ACC112 (cell line): ENCODE measurements around the gene GTF3C4.
"Not testable (repeated sequence)": the region's sequence is repeated elsewhere in the genome, so short reads cannot be mapped to it uniquely, and the experiment has no call there.

Source experiments
- H2AFZ ChIP-seq: fragments of 200-600 bp; sonication (generic); one replicate; pipeline ENCODE4 v1.6.0; 2017; ENCODE audit warnings: antibody characterized with exemption, low read length; ENCODE audit not compliant: unreplicated experiment
- H3K27ac ChIP-seq: fragments of 200-600 bp; sonication (generic); 2 replicates; pipeline ENCODE4 v1.5.1; 2014; ENCODE audit warnings: low read depth, mild to moderate bottlenecking, antibody characterized with exemption, low read length, moderate library complexity
- H3K27me3 ChIP-seq: fragments of 200-600 bp; sonication (generic); 2 replicates; pipeline ENCODE4 v1.6.1; 2014; ENCODE audit warnings: mild to moderate bottlenecking, antibody characterized with exemption, low read length, moderate library complexity, mixed read lengths; ENCODE audit not compliant: insufficient read depth
- H3K36me3 ChIP-seq: fragments of 200-600 bp; sonication (generic); 2 replicates; pipeline ENCODE4 v1.6.1; 2016; ENCODE audit warnings: mild to moderate bottlenecking, antibody characterized with exemption, low read length, moderate library complexity, mixed read lengths; ENCODE audit not compliant: insufficient read depth
- H3K4me1 ChIP-seq: fragments of 200-600 bp; sonication (generic); one replicate; pipeline ENCODE4 v1.6.1; 2016; ENCODE audit warnings: low read length, mixed read lengths; ENCODE audit not compliant: insufficient read depth, unreplicated experiment, control insufficient read depth
- H3K4me3 ChIP-seq: fragments of 200-600 bp; sonication (generic); 2 replicates; pipeline ENCODE4 v1.5.1; 2014; ENCODE audit warnings: mild to moderate bottlenecking, low read depth, low read length
- H3K79me2 ChIP-seq: fragments of 200-600 bp; sonication (generic); one replicate; pipeline ENCODE4 v1.6.0; 2016; ENCODE audit warnings: low read length; ENCODE audit not compliant: control insufficient read depth, unreplicated experiment, insufficient read depth

The GTF3C4 gene

GRCh38 chr9:132694144-132694543 is 23.9 kb downstream of the GTF3C4 start:
- H3K4me1 ChIP-seq = no peaks in the 10 kb centered on the region
- H3K79me2 ChIP-seq = no peaks in the 10 kb centered on the region
- H3K27me3 ChIP-seq = no peaks in the 10 kb centered on the region
- no peak overlapping the region for H3K27ac ChIP-seq
- H3K4me3 ChIP-seq = no peak overlapping the region
- H3K36me3 ChIP-seq = peaks cover 40% of the 10 kb centered on the region
- H2AFZ ChIP-seq = no peak overlapping the region

- H3K4me1 ChIP-seq = no peaks in the 10 kb centered on the region
- peaks cover 16% of the 10 kb centered on the region; the same call in 1 of the 2 replicates for H3K36me3 ChIP-seq
- no peak overlapping the region for H3K4me3 ChIP-seq
- no peak overlapping the region for H3K27ac ChIP-seq
- no peak overlapping the region for H2AFZ ChIP-seq
- no peaks in the 10 kb centered on the region for H3K79me2 ChIP-seq
- H3K27me3 ChIP-seq = no peaks in the 10 kb centered on the region
Measured at GRCh38 chr9:132697230-132697629, 27.0 kb downstream of the GTF3C4 start.

- Histone ChIP-seq H3K4me3 (no peak overlapping the region), H3K36me3 (no peaks in the 10 kb centered on the region), H2AFZ (no peak overlapping the region), H3K4me1 (no peaks in the 10 kb centered on the region), H3K27ac (no peak overlapping the region), H3K79me2 (no peaks in the 10 kb centered on the region), H3K27me3 (no peaks in the 10 kb centered on the region)
Measured at GRCh38 chr9:132698989-132699388, 28.7 kb downstream of the GTF3C4 start.

GRCh38 chr9:132699956-132700355 is 29.7 kb downstream of the GTF3C4 start:
- no peaks in the 10 kb centered on the region for H3K79me2 ChIP-seq
- H3K4me1 ChIP-seq = no peaks in the 10 kb centered on the region
- H3K36me3 ChIP-seq = no peaks in the 10 kb centered on the region
- no peak overlapping the region for H3K27ac ChIP-seq
- H3K4me3 ChIP-seq = no peak overlapping the region
- H2AFZ ChIP-seq = no peak overlapping the region
- H3K27me3 ChIP-seq = no peaks in the 10 kb centered on the region

GRCh38 chr9:132702254-132702653 is 32.0 kb downstream of the GTF3C4 start:
- no peaks in the 10 kb centered on the region for H3K79me2 ChIP-seq
- H3K27ac ChIP-seq = no peak overlapping the region
- no peaks in the 10 kb centered on the region for H3K4me1 ChIP-seq
- no peak overlapping the region for H3K4me3 ChIP-seq
- no peak overlapping the region for H2AFZ ChIP-seq
- H3K36me3 ChIP-seq = no peaks in the 10 kb centered on the region
- peaks cover 6% of the 10 kb centered on the region; the same call in 1 of the 2 replicates for H3K27me3 ChIP-seq

- Histone ChIP-seq H2AFZ (peak overlapping the region; percentile 25), H3K27ac (no peak overlapping the region)
Measured at GRCh38 chr9:132703336-132703735, 33.1 kb downstream of the GTF3C4 start.

GRCh38 chr9:132708239-132708638 is 38.0 kb downstream of the GTF3C4 start:
- H3K79me2 ChIP-seq = no peaks in the 10 kb centered on the region
- no peak overlapping the region for H2AFZ ChIP-seq
- no peak overlapping the region for H3K4me3 ChIP-seq
- H3K4me1 ChIP-seq = no peaks in the 10 kb centered on the region
- no peaks in the 10 kb centered on the region for H3K36me3 ChIP-seq
- no peak overlapping the region for H3K27ac ChIP-seq
- peaks cover 27% of the 10 kb centered on the region for H3K27me3 ChIP-seq

More at GRCh38 chr9:132703336-132703735, 33.1 kb downstream of the GTF3C4 start:
- Histone ChIP-seq H3K4me1 (no peaks in the 10 kb centered on the region), H3K36me3 (no peaks in the 10 kb centered on the region), H3K4me3 (no peak overlapping the region), H3K79me2 (no peaks in the 10 kb centered on the region), H3K27me3 (peaks cover 6% of the 10 kb centered on the region; the same call in 1 of the 2 replicates)

- no peaks in the 10 kb centered on the region for H3K79me2 ChIP-seq
- H3K4me1 ChIP-seq = no peaks in the 10 kb centered on the region
- H3K27me3 ChIP-seq = peaks cover 27% of the 10 kb centered on the region
- H3K27ac ChIP-seq = no peak overlapping the region
- no peak overlapping the region for H2AFZ ChIP-seq
- H3K36me3 ChIP-seq = no peaks in the 10 kb centered on the region
- no peak overlapping the region for H3K4me3 ChIP-seq
Measured at GRCh38 chr9:132708769-132709430, 38.6 kb downstream of the GTF3C4 start.

- no peak overlapping the region for H3K4me3 ChIP-seq
- peaks cover 27% of the 10 kb centered on the region for H3K27me3 ChIP-seq
- H2AFZ ChIP-seq = no peak overlapping the region
- H3K4me1 ChIP-seq = no peaks in the 10 kb centered on the region
- no peak overlapping the region for H3K27ac ChIP-seq
- no peaks in the 10 kb centered on the region for H3K36me3 ChIP-seq
- H3K79me2 ChIP-seq = no peaks in the 10 kb centered on the region
Measured at GRCh38 chr9:132710333-132710732, 40.1 kb downstream of the GTF3C4 start.

- not testable (repeated sequence) for H3K36me3 ChIP-seq, H3K27ac ChIP-seq, H3K4me1 ChIP-seq, H3K4me3 ChIP-seq, H2AFZ ChIP-seq, H3K79me2 ChIP-seq
- H3K27me3 ChIP-seq = peaks cover 25% of the 10 kb centered on the region
Measured at GRCh38 chr9:132711152-132711551, 40.9 kb downstream of the GTF3C4 start.

GRCh38 chr9:132711846-132712245 is 41.6 kb downstream of the GTF3C4 start:
- no peak overlapping the region for H3K4me3 ChIP-seq

More at GRCh38 chr9:132711846-132712245, 41.6 kb downstream of the GTF3C4 start:
- Histone ChIP-seq H2AFZ (no peak overlapping the region), H3K4me1 (no peaks in the 10 kb centered on the region), H3K36me3 (no peaks in the 10 kb centered on the region), H3K27me3 (peaks cover 23% of the 10 kb centered on the region), H3K27ac (no peak overlapping the region), H3K79me2 (no peaks in the 10 kb centered on the region)
